ENCODE results near the gene NOX5. TPM values are rescaled to one million over a fixed set of nuclear protein-coding genes. Genes with fewer than 3 reads are reported as not detected.

Gene NOX5
- total RNA-seq, 2 donors from 2014 or later, result 0.54 to 0.92 TPM

GRCh38 chr15:69082021-69082502, 67.6 kb downstream of the NOX5 start:
- no peak for TF ChIP-seq CTCF (IDR thresholded peaks at IDR 0.05)
- no peak for DNase-seq (ENCODE audit: low spot score)
- Histone ChIP-seq H3K4me3 (peak overlapping the region; percentile 25), H3K4me1 (ENCODE audit: control insufficient read depth in 1 of 2, low read depth in 2 of 2) (peaks cover 11 to 31% of the 10 kb centered on the region in 2 donors), H3K27ac (peak overlapping the region; percentile 57 to 68), H3K36me3 (no peaks in the 10 kb centered on the region), H3K27me3 (replicated peaks; ENCODE audit: insufficient read depth) (no peaks in the 10 kb centered on the region), H3K9me3 (no peaks in the 10 kb centered on the region)
- ATAC-seq (ENCODE audit: insufficient number of reproducible peaks, low FRiP score, low read depth), result peak; percentile 71

DNA sequence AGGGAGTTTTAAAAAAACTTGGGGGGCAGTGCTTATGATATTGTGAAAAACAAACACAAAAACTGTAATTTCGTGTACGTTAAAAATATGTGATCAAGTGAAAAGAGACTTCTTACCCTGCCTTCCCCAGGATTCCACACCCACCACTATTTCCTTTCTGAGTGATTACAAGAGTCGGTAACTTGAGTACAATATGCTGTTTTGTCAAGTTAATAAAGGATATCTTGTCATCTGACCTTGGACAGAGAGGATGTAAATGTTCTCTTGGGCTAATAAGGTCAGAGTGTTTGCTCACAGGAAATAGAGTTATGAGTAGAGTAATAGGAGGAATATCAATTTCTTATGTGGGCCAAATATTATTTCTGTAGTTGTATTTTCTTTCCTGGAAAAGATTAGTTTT, 68.1 kb downstream of the NOX5 start:
- Histone ChIP-seq H3K27me3 (replicated peaks; ENCODE audit: insufficient read depth) (no peaks in the 10 kb centered on the region), H3K27ac (no peak overlapping the region), H3K4me3 (no peak overlapping the region), H3K9me3 (no peaks in the 10 kb centered on the region), H3K4me1 (ENCODE audit: control insufficient read depth in 1 of 2, low read depth in 2 of 2) (peaks cover 11 to 31% of the 10 kb centered on the region in 2 donors), H3K36me3 (no peaks in the 10 kb centered on the region)
- TF ChIP-seq CTCF (IDR thresholded peaks at IDR 0.05), result no peak
- ATAC-seq (ENCODE audit: insufficient number of reproducible peaks, low FRiP score, low read depth) (no peak), DNase-seq (ENCODE audit: low spot score) (no peak)

DNA sequence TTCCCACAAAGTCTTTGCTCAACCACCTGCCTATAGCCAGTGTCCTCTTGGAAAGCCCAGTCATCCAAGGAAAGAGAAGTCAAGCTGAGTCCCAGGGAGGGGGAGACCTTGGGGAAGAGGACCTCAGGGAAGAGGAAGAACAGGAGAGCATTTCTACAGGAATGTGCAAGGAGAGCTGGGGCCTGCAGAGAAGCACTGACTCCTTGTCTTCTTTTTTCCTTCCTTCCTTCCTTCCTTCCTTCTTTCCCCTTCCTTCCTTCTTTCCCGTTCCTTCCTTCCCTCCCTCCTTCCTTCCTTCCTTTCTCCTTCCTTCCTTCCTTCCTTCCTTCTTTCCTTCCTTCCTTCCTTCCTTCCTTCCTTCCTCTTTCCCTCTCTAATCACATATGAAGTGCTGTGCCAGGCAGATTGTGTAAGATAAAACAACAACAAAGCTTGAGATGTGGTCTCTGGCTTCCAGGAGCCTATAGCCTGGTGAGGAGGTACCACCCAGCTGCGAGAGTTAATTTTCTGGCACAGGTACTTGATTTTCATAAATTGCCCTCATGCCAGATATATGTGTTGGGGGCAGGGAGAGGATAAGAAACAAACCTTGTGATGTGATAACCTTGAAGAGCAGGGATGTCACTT, 70.0 kb downstream of the NOX5 start:
- ATAC-seq (ENCODE audit: insufficient number of reproducible peaks, low FRiP score, low read depth) (no peak), DNase-seq (ENCODE audit: low spot score) (no peak)
- TF ChIP-seq CTCF (IDR thresholded peaks at IDR 0.05), result no peak
- Histone ChIP-seq H3K4me1 (ENCODE audit: control insufficient read depth in 1 of 2, low read depth in 2 of 2) (peaks cover 11 to 31% of the 10 kb centered on the region in 2 donors), H3K27me3 (replicated peaks; ENCODE audit: insufficient read depth) (no peaks in the 10 kb centered on the region), H3K9me3 (no peaks in the 10 kb centered on the region), H3K27ac (no peak overlapping the region), H3K36me3 (no peaks in the 10 kb centered on the region), H3K4me3 (no peak overlapping the region)

DNA sequence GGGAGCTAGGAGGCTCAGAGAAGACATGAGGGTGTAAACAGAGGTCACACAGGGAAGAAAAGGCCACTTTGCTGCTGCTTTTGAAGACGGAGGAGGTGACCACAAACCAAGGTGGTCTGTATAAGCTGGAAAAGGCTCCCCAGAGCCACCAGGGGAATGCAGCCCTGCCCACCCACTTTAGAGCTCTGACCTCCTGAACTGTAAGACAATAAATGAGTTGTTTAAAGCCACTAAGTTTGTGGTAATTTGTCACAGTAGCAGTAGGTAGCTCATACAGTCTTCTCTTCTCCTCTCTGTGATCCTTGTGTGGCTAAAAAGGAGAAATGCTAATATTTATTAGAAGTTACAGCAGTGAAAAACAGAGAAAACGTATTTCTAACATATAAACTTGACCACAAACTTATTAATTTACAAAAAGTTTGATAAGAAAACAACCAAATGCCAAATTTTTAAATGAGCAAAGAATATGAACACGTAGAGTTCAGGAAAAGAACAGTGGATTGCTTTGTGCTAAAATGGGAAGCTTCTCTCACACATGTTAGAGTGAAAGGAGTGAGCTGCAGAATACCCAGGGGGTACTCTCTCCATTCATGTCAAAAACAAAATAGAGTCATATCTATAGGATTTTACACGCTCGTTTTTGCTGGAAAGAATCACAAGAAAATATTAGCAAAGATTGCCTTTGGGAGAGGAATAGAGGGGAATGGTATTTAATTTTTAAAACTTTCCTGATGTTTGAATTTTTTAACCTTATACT, 71.0 kb downstream of the NOX5 start:
- H3K27me3 ChIP-seq (replicated peaks; ENCODE audit: insufficient read depth), result no peaks in the 10 kb centered on the region
- H3K27ac ChIP-seq, result no peak overlapping the region
- H3K36me3 ChIP-seq, result no peaks in the 10 kb centered on the region
- no peak for TF ChIP-seq CTCF (IDR thresholded peaks at IDR 0.05)
- ATAC-seq (ENCODE audit: insufficient number of reproducible peaks, low FRiP score, low read depth), result no peak
- no peak overlapping the region for H3K4me3 ChIP-seq
- no peaks in the 10 kb centered on the region for H3K9me3 ChIP-seq
- H3K4me1 ChIP-seq (ENCODE audit: control insufficient read depth in 1 of 2, low read depth in 2 of 2), result peaks cover 11 to 31% of the 10 kb centered on the region in 2 donors
- no peak for DNase-seq (ENCODE audit: low spot score)

DNA sequence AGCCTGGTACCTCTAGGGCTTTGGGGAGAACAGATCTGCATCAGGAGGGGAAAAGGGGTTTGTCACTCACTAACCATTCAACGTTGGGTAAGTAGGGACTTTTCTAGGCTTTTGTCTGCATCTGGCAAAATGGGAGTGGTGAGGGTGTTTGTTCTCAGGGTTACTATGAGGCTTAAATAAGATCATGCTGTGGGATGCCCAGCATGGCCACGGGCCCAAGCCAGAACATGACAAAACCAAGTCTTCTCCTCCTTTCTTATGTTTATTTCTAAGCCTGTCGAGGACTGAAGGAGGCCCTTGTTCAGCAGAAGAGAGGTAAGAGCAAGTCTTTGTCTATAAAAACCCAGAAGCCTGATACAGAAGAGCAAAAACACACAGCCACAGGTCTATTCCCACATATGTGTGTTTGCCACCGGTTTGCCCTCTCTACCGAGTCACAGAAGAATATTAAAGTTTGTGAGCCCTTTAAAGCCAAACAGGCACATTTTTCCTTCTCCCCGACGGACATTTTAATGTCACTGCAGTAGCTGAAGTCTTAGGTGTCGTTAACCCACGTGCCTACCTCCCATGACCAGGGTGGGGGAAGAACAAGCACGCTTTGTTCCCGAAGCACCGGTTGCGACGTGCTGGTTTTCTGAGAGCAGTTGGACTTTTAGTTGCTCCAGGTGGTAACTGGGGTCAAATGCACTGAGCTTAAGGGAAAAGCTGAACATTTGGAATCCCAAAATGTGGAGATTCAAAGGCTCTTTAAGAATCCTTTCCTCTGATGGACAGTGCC, 72.1 kb downstream of the NOX5 start:
- TF ChIP-seq CTCF (IDR thresholded peaks at IDR 0.05), result no peak
- no peak overlapping the region for H3K27ac ChIP-seq
- H3K4me1 ChIP-seq (ENCODE audit: control insufficient read depth in 1 of 2, low read depth in 2 of 2), result peaks cover 4 to 19% of the 10 kb centered on the region in 2 donors
- no peaks in the 10 kb centered on the region for H3K27me3 ChIP-seq (replicated peaks; ENCODE audit: insufficient read depth)
- ATAC-seq (ENCODE audit: insufficient number of reproducible peaks, low FRiP score, low read depth) (no peak), DNase-seq (ENCODE audit: low spot score) (no peak)
- H3K36me3 ChIP-seq, result no peaks in the 10 kb centered on the region
- no peak overlapping the region for H3K4me3 ChIP-seq
- H3K9me3 ChIP-seq, result no peaks in the 10 kb centered on the region
